Osteoblast (primary cell): ENCODE measurements around the gene MLN. TPM values are rescaled to one million over a fixed set of nuclear protein-coding genes. Genes with fewer than 3 reads are reported as not detected.
A peak's percentile ranks its signal among the peaks of the same experiment; 100 is the strongest.

Source experiments
- DNase-seq: peaks from one replicate; pipeline ENCODE4 v3.0.0; 2011; ENCODE audit warnings: low spot score, mixed read lengths; ENCODE audit not compliant: insufficient read length; ENCODE audit errors: missing footprints
- H2AFZ ChIP-seq: 2 replicates; pipeline ENCODE4 v1.6.0; 2011; ENCODE audit warnings: mild to moderate bottlenecking, low read length
- H3K27ac ChIP-seq: 2 replicates; pipeline ENCODE4 v1.5.1; 2011; ENCODE audit warnings: mild to moderate bottlenecking, low read depth, low read length, moderate library complexity
- H3K27me3 ChIP-seq: 2 replicates; pipeline ENCODE4 v1.6.0; 2012; ENCODE audit warnings: mild to moderate bottlenecking, control low read depth, inconsistent platforms, low read length, moderate library complexity; ENCODE audit not compliant: insufficient read depth
- H3K36me3 ChIP-seq: 2 replicates; pipeline ENCODE4 v1.5.1; 2011; ENCODE audit warnings: mild to moderate bottlenecking, low read length, control low read depth, moderate library complexity; ENCODE audit not compliant: insufficient read depth
- H3K4me1 ChIP-seq: 2 replicates; pipeline ENCODE4 v1.5.1; 2011; ENCODE audit warnings: mild to moderate bottlenecking, low read length, control low read depth, moderate library complexity; ENCODE audit not compliant: insufficient read depth
- H3K4me2 ChIP-seq: 2 replicates; pipeline ENCODE4 v1.6.0; 2011; ENCODE audit warnings: mild to moderate bottlenecking, low read length; ENCODE audit not compliant: insufficient read depth
- H3K4me3 ChIP-seq: fragments of 200-600 bp; sonication (generic); 3 replicates; pipeline ENCODE4 v1.5.1; 2012; ENCODE audit warnings: mild to moderate bottlenecking, low read length, inconsistent platforms; ENCODE audit not compliant: insufficient read depth
- H3K79me2 ChIP-seq: 2 replicates; pipeline ENCODE4 v1.6.0; 2012; ENCODE audit warnings: mild to moderate bottlenecking, low read length, control low read depth, inconsistent platforms; ENCODE audit not compliant: insufficient read depth
- H3K9me3 ChIP-seq: 2 replicates; pipeline ENCODE4 v1.5.1; 2011; ENCODE audit warnings: low read depth, low read length, control low read depth
- H4K20me1 ChIP-seq: 2 replicates; pipeline ENCODE4 v1.6.0; 2012; ENCODE audit warnings: mild to moderate bottlenecking, low read length, control low read depth; ENCODE audit not compliant: insufficient read depth
- total RNA-seq: library from RNA; depleted of rRNA; stranded (reverse); fragments of >200 nt; gene quantifications from 2 replicates; pipeline ENCODE4 v1.2.3, GENCODE V29; 2012
- TF ChIP-seq, protein P1 (sequence below): IDR thresholded peaks from 2 replicates; pipeline ENCODE4 v1.5.1; 2011; ENCODE audit warnings: mild to moderate bottlenecking, low read depth, low read length, moderate library complexity; ENCODE audit errors: extremely low read depth

Gene MLN
- total RNA-seq, 1 donor = not detected

DNA sequence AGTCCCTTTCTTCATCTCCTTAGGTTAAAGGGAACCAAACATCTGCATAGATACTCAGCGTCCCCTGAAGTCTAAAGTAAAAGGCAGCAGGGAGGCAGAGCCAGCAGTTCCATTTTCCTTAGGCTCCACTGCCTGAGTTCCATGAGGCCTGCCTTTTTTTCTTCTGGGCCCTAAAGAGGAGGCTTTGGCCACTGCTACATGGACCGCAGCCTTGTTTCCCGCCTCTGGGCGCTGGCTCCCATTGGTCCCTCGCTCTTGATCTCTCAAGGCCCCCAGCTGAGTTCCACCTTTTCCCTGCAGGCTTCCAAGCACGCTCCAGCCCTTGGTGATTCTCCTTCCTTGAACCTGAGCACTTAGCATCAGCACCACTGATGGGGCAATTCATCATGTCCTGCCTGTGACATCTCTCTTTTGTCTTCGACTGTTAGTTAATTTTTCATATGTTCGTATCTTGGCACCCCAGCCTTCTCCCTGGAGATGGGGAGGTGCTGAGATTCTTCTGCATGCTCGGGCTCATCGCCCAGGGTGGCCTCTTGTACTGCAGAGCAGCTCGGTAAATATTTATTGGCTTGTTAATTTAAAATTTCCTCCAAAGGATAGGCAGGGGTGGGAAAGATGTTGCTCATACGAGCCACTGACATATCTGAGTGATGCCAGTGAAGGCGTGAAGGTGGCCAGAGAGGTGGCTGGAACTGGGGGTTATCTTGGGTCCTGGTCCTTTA, 3.4 kb downstream of the MLN start:
- no peaks in the 10 kb centered on the region for H4K20me1 ChIP-seq
- no peak overlapping the region for H3K27ac ChIP-seq
- H3K4me1 ChIP-seq = peaks cover 9% of the 10 kb centered on the region
- TF ChIP-seq, protein P1, sequence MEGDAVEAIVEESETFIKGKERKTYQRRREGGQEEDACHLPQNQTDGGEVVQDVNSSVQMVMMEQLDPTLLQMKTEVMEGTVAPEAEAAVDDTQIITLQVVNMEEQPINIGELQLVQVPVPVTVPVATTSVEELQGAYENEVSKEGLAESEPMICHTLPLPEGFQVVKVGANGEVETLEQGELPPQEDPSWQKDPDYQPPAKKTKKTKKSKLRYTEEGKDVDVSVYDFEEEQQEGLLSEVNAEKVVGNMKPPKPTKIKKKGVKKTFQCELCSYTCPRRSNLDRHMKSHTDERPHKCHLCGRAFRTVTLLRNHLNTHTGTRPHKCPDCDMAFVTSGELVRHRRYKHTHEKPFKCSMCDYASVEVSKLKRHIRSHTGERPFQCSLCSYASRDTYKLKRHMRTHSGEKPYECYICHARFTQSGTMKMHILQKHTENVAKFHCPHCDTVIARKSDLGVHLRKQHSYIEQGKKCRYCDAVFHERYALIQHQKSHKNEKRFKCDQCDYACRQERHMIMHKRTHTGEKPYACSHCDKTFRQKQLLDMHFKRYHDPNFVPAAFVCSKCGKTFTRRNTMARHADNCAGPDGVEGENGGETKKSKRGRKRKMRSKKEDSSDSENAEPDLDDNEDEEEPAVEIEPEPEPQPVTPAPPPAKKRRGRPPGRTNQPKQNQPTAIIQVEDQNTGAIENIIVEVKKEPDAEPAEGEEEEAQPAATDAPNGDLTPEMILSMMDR = no peak
- H3K4me2 ChIP-seq = peak overlapping the region; percentile 3
- no peak overlapping the region for H3K4me3 ChIP-seq
- H3K9me3 ChIP-seq = no peaks in the 10 kb centered on the region
- H2AFZ ChIP-seq = no peak overlapping the region
- no peaks in the 10 kb centered on the region for H3K79me2 ChIP-seq
- H3K27me3 ChIP-seq = peaks cover 10% of the 10 kb centered on the region
- H3K36me3 ChIP-seq = no peaks in the 10 kb centered on the region
- peak; percentile 17 for DNase-seq

DNA sequence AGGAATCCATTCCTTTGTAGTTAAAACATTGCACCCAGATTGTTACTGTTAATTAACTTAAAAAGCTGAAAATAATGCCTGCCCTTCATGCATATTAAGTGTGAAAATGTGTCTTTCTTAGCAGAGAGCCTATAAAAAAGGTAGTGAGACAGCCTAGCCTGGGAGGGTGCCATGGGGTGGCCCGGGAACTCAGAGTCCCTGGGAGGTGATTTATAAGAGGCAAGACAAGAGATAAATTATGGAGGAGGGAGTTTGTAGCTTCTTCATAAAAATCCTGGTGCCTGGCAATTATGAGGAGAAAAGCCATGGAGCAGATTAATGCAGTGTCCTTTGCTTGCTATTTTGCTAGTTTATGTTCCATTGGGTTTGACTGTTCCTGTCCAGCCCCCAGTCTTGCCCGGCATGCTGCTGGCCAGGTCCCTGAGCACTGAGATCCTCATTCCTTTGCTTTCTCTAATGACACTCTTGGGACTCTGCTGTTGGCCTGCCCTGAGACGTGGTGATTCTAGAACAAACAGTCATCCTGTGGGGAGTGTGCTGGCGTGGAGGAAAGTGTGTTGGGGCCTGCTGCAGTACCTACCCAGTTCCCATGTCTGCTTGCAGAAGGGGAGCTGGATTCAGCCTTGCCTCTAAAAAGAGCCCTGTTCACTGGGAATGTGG, 4.2 kb downstream of the MLN start:
- Histone ChIP-seq H3K4me3 (no peak overlapping the region), H3K27ac (no peak overlapping the region), H3K79me2 (no peaks in the 10 kb centered on the region), H3K9me3 (no peaks in the 10 kb centered on the region), H4K20me1 (no peaks in the 10 kb centered on the region), H3K36me3 (no peaks in the 10 kb centered on the region), H2AFZ (no peak overlapping the region), H3K27me3 (peaks cover 6% of the 10 kb centered on the region), H3K4me2 (peak overlapping the region; percentile 3), H3K4me1 (peaks cover 9% of the 10 kb centered on the region)
- TF ChIP-seq, protein P1 = no peak
- peak; percentile 96 for DNase-seq

DNA sequence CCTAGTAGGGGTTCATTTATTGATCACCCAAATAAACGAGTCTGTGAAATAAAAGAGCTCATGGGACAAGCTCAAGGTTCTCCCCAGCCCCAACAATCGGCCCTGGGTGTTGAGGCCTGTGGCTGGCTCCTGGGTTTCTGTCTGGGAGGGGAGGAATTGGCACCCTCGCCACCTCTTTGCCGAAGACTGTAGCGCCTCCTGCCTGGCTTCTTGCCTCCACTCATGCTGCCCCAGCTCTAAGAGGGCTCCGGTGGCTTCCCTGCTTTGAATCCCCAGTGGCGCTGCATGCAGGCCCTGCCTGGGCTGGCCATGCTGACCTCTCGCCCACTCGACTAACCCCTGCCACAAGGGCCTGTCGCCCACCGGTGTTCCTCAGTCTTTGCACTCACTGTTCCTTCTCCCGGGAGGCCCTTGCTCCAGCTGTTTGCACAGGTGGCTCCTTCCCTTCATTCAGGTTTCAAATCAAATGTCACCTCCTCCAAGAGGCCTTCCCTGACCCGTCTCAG, 5.4 kb downstream of the MLN start:
- Histone ChIP-seq H3K4me3 (no peak overlapping the region), H3K79me2 (no peaks in the 10 kb centered on the region), H3K4me2 (no peak overlapping the region), H3K27ac (no peak overlapping the region), H3K36me3 (no peaks in the 10 kb centered on the region), H3K9me3 (no peaks in the 10 kb centered on the region), H4K20me1 (no peaks in the 10 kb centered on the region), H2AFZ (no peak overlapping the region), H3K4me1 (peaks cover 9% of the 10 kb centered on the region), H3K27me3 (peaks cover 10% of the 10 kb centered on the region)
- TF ChIP-seq, protein P1 = no peak
- peak; percentile 36 for DNase-seq
